Measurements from ENCODE around the gene ZNF292. TPM values are rescaled to one million over a fixed set of nuclear protein-coding genes. Genes with fewer than 3 reads are reported as not detected.
"Not testable (repeated sequence)": the region's sequence is repeated elsewhere in the genome, so short reads cannot be mapped to it uniquely, and the experiment has no call there.

Gene ZNF292
- total RNA-seq, 1 donor from 2014 or later: 34.6 TPM

- Mint-ChIP-seq H3K27ac (ENCODE audit: unreplicated experiment) (no peak overlapping the region), H3K27me3 (ENCODE audit: low read depth) (peaks cover 47% of the 10 kb centered on the region), H3K4me3 (ENCODE audit: unreplicated experiment) (no peak overlapping the region), H3K4me1 (ENCODE audit: low read depth) (no peaks in the 10 kb centered on the region), H3K36me3 (ENCODE audit: low read depth) (no peaks in the 10 kb centered on the region), H3K9me3 (ENCODE audit: low read depth) (peaks cover 6% of the 10 kb centered on the region)
- no peak for TF ChIP-seq CTCF (IDR thresholded peaks at IDR 0.05)
- no peak for DNase-seq (ENCODE audit: low spot score)
These were observed 18.4 kb upstream of the ZNF292 start for GRCh38 chr6:87136963-87137362.

- DNase-seq (ENCODE audit: low spot score): no peak
- H3K9me3 Mint-ChIP-seq (ENCODE audit: low read depth): peaks cover 9% of the 10 kb centered on the region
- no peak overlapping the region for H3K4me3 Mint-ChIP-seq (ENCODE audit: unreplicated experiment)
- H3K27ac Mint-ChIP-seq (ENCODE audit: unreplicated experiment): no peak overlapping the region
- TF ChIP-seq CTCF (IDR thresholded peaks at IDR 0.05): peak; percentile 83
- H3K4me1 Mint-ChIP-seq (ENCODE audit: low read depth): no peaks in the 10 kb centered on the region
- H3K27me3 Mint-ChIP-seq (ENCODE audit: low read depth): peaks cover 53% of the 10 kb centered on the region
- peaks cover 3% of the 10 kb centered on the region for H3K36me3 Mint-ChIP-seq (ENCODE audit: low read depth)
These were observed 16.1 kb upstream of the ZNF292 start for GRCh38 chr6:87139236-87139635.

GRCh38 chr6:87139927-87140326 is 15.4 kb upstream of the ZNF292 start:
- not testable (repeated sequence) for H3K36me3 Mint-ChIP-seq (ENCODE audit: low read depth); H3K4me1 Mint-ChIP-seq (ENCODE audit: low read depth); H3K9me3 Mint-ChIP-seq (ENCODE audit: low read depth); DNase-seq (ENCODE audit: low spot score); H3K27ac Mint-ChIP-seq (ENCODE audit: unreplicated experiment); H3K4me3 Mint-ChIP-seq (ENCODE audit: unreplicated experiment)
- H3K27me3 Mint-ChIP-seq (ENCODE audit: low read depth): peaks cover 54% of the 10 kb centered on the region

GRCh38 chr6:87146363-87146762 is 9.0 kb upstream of the ZNF292 start:
- DNase-seq (ENCODE audit: low spot score): no peak
- Mint-ChIP-seq H3K36me3 (ENCODE audit: low read depth) (peaks cover 5% of the 10 kb centered on the region), H3K27ac (ENCODE audit: unreplicated experiment) (no peak overlapping the region), H3K9me3 (ENCODE audit: low read depth) (peaks cover 4% of the 10 kb centered on the region), H3K27me3 (ENCODE audit: low read depth) (peaks cover 32% of the 10 kb centered on the region), H3K4me1 (ENCODE audit: low read depth) (peaks cover 8% of the 10 kb centered on the region), H3K4me3 (ENCODE audit: unreplicated experiment) (no peak overlapping the region)
- TF ChIP-seq CTCF (IDR thresholded peaks at IDR 0.05): no peak

GRCh38 chr6:87150406-87150805 is 5.0 kb upstream of the ZNF292 start:
- H3K9me3 Mint-ChIP-seq (ENCODE audit: low read depth): no peaks in the 10 kb centered on the region
- TF ChIP-seq CTCF (IDR thresholded peaks at IDR 0.05): no peak
- peaks cover 37% of the 10 kb centered on the region for H3K4me1 Mint-ChIP-seq (ENCODE audit: low read depth)
- H3K27me3 Mint-ChIP-seq (ENCODE audit: low read depth): peaks cover 4% of the 10 kb centered on the region
- H3K4me3 Mint-ChIP-seq (ENCODE audit: unreplicated experiment): no peak overlapping the region
- no peak for DNase-seq (ENCODE audit: low spot score)
- no peaks in the 10 kb centered on the region for H3K36me3 Mint-ChIP-seq (ENCODE audit: low read depth)
- H3K27ac Mint-ChIP-seq (ENCODE audit: unreplicated experiment): no peak overlapping the region

- Mint-ChIP-seq H3K27me3 (ENCODE audit: low read depth) (peaks cover 4% of the 10 kb centered on the region), H3K27ac (ENCODE audit: unreplicated experiment) (peak overlapping the region; percentile 83), H3K36me3 (ENCODE audit: low read depth) (no peaks in the 10 kb centered on the region), H3K9me3 (ENCODE audit: low read depth) (no peaks in the 10 kb centered on the region), H3K4me1 (ENCODE audit: low read depth) (peaks cover 39% of the 10 kb centered on the region), H3K4me3 (ENCODE audit: unreplicated experiment) (peak overlapping the region; percentile 71)
- no peak for TF ChIP-seq CTCF (IDR thresholded peaks at IDR 0.05)
- no peak for DNase-seq (ENCODE audit: low spot score)
These were observed 3.9 kb upstream of the ZNF292 start for GRCh38 chr6:87151471-87151780.

All from chondrocyte (in vitro differentiated cells).